Pancreas (tissue), 10 donors: ENCODE results near the gene RRP9. TPM values are rescaled to one million over a fixed set of nuclear protein-coding genes. Genes with fewer than 3 reads are reported as not detected.

ENCODE experiments used
- ATAC-seq, 4 donors: fragments of 200-7000 bp; cut with Tn5 transposase; one replicate each; pipeline versions ENCODE4 v1.8.0 to v1.9.1; 2020; ENCODE audit warnings: mild to moderate bottlenecking in 4 of 4, moderate library complexity in 4 of 4
- DNase-seq, 6 donors: peaks; one replicate each; pipeline ENCODE4 v3.0.0-alpha.2; 2020
- FAIRE-seq: peaks from 2 replicates; lab custom pipeline; 2012; peaks lifted over from hg19 to GRCh38; lab: Jason Lieb, UNC
- H3K27ac ChIP-seq, 4 donors: fragments of 200-600 bp; sonication (generic); 1 replicate in 3 of 4; 2 replicates in 1 of 4; pipeline versions ENCODE4 v1.5.0 to v1.8.0; 2020
- H3K27me3 ChIP-seq, 4 donors: fragments of 200-600 bp; one replicate each; pipeline ENCODE4 v1.8.0; 2021
- H3K36me3 ChIP-seq, 3 donors: fragments of 200-600 bp; sonication (generic) in 1 of 3; one replicate each; pipeline versions ENCODE4 v1.5.0 to v1.8.0; 2020 to 2021
- H3K4me1 ChIP-seq, 3 donors: fragments of 200-600 bp; one replicate each; pipeline ENCODE4 v1.8.0; 2021
- H3K4me3 ChIP-seq, 4 donors: fragments of 200-600 bp; sonication (generic) in 2 of 4; one replicate each; pipeline versions ENCODE4 v1.5.0 to v1.8.0; 2020 to 2021
- H3K9me3 ChIP-seq, 4 donors: fragments of 200-600 bp; one replicate each; pipeline ENCODE4 v1.8.0; 2021
- CTCF ChIP-seq, 4 donors: fragments of 200-600 bp; sonication (generic) in 3 of 4; IDR thresholded peaks; one replicate each; pipeline versions ENCODE4 v1.5.0 to v1.8.0; 2021; ENCODE audit warnings: antibody characterized with exemption in 4 of 4
- WGBS, 2 donors: extraction: QIAGEN DNeasy Blood & Tissue Kit; methylation state at CpG; one replicate each; pipeline ENCODE4 v1.1.7; 2013; 5-methylcytosine and 5-hydroxymethylcytosine counted together
- intact Hi-C, 3 donors: fragments of 100-400 bp; cut with DNase I; formaldehyde crosslinking; loops; one replicate each; pipeline versions ENCODE4 v1.11.1 to v1.14.2; 2022
- polyA plus RNA-seq, 2 donors: library from polyadenylated mRNA; stranded (reverse); fragments of 200-250 nt; gene quantifications; one replicate each; pipeline ENCODE4 v1.2.3, GENCODE V29; 2013
- total RNA-seq, 6 donors: library from RNA; stranded (reverse); fragmentation: NEBNext Ultra II Directional in 4 of 6; extraction: Animal tissue kit (Norgen Biotek cat#: 25700) in 4 of 6; gene quantifications; one replicate each; pipeline versions ENCODE4 v1.2.1 to v1.2.4, GENCODE V29; 2021 to 2023
- donor health status: healthy with polysubstance abuse.
- donor health status: DM: no; HTN: no; CAD: no; lungs with moderate emphysema.
- donor health status: DM: no; HTN: no; CAD: no.
- donor health status: control.
- donor health status: control.
- donor health status: Bipolar disorder and iron deficiency.
- donor health status: DM: yes; HTN: yes; CAD: no.
- donor health status: DM: no; HTN: no; CAD: no.
- donor health status: DM: no; HTN: no; CAD: no.
- donor health status: DM: yes; HTN: yes; CAD: no.

RRP9 gene
- total and polyA plus RNA-seq, 8 donors = 3.8 to 13.8 (median 7.9) TPM

DNA sequence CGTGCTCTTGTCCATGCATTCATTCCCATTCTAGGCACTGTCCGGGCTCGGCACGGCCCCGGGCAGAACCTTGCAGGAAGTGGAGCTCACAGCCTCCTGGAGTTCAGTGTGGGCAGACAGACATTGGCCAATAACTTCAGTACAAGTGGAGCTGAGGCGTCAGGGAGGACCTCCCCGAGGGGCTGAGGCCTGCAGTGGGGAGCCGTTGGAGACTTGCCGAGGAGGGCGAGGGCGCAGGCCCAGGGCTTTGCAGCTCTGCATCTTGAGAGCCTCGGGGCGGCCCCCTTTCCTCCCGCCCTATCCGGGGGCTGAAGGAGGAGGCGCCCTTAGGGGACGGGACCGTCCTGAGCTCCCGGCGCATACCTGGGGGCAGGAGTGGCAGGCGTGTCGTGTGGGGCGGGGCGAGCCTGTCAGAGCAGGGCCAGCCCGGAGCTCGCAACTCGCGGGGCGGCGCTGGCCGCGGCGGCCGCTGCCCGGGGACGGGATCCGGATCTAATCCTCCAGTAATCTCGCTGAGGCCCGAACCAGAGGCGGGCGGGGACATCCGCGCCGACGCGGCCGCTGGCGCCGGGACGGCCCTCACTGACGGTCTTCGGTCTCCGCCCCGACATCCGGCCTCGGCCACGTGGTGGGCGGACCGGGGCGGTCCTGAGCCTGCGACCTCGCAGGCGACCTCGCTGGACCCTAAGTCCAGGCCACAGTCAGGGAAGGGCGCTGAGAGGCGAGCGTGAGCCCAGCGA is 41.3 kb upstream of the RRP9 start, which contains the start of gene ACY1:
Gene ACY1, plus strand, starts transcription at position 698 of the 740 bp plus-strand sequence. CDS start 530 bp downstream, outside the sequence.
- 0 to 1% methylated on average over 61 to 68 of the region's 68 CpGs for WGBS, 2 donors
- ATAC-seq (peak; percentile 86 to 90 (median 88)), FAIRE-seq (no peak), DNase-seq (peak; percentile 79 to 94 (median 87))
- intact Hi-C loops = no loop called here
- H3K4me1 ChIP-seq = peaks cover 5 to 13% (median 10%) of the 10 kb centered on the region in 3 donors
- H3K9me3 ChIP-seq = no peaks in the 10 kb centered on the region
- peak within 1 kb of the TSS; percentile 39 to 63 (median 54) for H3K4me3 ChIP-seq
- peak within 1 kb of the TSS; percentile 84 to 94 (median 92) for H3K27ac ChIP-seq
- no peaks in the 10 kb centered on the region for H3K36me3 ChIP-seq
- no peaks in the 10 kb centered on the region for H3K27me3 ChIP-seq
- TF ChIP-seq CTCF (IDR thresholded peaks at IDR 0.05) = no peak

GRCh38 chr3:51982352-51982837 is 40.7 kb upstream of the RRP9 start:
- intact Hi-C loops = no loop called here
- peaks cover 5 to 13% (median 10%) of the 10 kb centered on the region in 3 donors for H3K4me1 ChIP-seq
- peak overlapping the region; percentile 39 to 63 (median 54) for H3K4me3 ChIP-seq
- H3K9me3 ChIP-seq = no peaks in the 10 kb centered on the region
- DNase-seq (peak in 5 of 6 donors; percentile 53 to 81 (median 72)), ATAC-seq (peak; percentile 57 to 79 (median 70)), FAIRE-seq (no peak)
- peak in 3 of 4 donors; percentile 25 to 28 (median 28) for TF ChIP-seq CTCF (IDR thresholded peaks at IDR 0.05)
- H3K27ac ChIP-seq = peak overlapping the region; percentile 84 to 94 (median 92)
- H3K27me3 ChIP-seq = no peaks in the 10 kb centered on the region
- 2 to 6% methylated on average over 4 of the region's 4 CpGs for WGBS, 2 donors
- H3K36me3 ChIP-seq = no peaks in the 10 kb centered on the region

- H3K4me1 ChIP-seq = peaks cover 5 to 16% (median 13%) of the 10 kb centered on the region in 3 donors
- FAIRE-seq = no peak
- H3K4me3 ChIP-seq = no peak overlapping the region
- intact Hi-C loops = no loop called here
- no peaks in the 10 kb centered on the region for H3K36me3 ChIP-seq
- 95 to 96% methylated on average over 10 of the region's 10 CpGs for WGBS, 2 donors
- no peak for TF ChIP-seq CTCF (IDR thresholded peaks at IDR 0.05)
- no peak for ATAC-seq
- H3K27me3 ChIP-seq = no peaks in the 10 kb centered on the region
- DNase-seq = peak in 1 of 6 donors; percentile 52
- no peak overlapping the region for H3K27ac ChIP-seq
- H3K9me3 ChIP-seq = no peaks in the 10 kb centered on the region
Observed at GRCh38 chr3:51980253-51980652, 38.5 kb upstream of the RRP9 start.

DNA sequence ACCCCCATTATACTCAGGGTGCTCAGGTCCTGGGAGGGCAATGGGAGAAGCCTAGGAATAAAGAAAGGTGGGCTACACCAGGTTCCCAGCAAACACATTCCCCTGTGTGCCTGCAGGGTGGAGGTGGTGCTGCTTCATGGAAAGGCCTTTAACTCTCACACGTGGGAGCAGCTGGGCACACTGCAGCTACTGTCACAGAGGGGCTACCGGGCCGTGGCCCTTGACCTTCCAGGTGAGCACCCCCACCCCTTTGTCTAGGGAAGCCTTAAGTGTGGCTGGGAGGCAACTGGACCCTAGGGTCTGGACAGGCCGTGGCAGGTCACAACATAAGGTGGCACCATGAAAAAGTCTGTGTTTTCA is 36.4 kb upstream of the RRP9 start:
- H3K4me3 ChIP-seq = no peak overlapping the region
- DNase-seq (no peak), FAIRE-seq (no peak), ATAC-seq (no peak)
- no peaks in the 10 kb centered on the region for H3K9me3 ChIP-seq
- intact Hi-C loops = no loop called here
- no peaks in the 10 kb centered on the region for H3K36me3 ChIP-seq
- no peak for TF ChIP-seq CTCF (IDR thresholded peaks at IDR 0.05)
- WGBS, 2 donors = 72 to 77% methylated on average over 4 of the region's 4 CpGs
- H3K27me3 ChIP-seq = no peaks in the 10 kb centered on the region
- peaks cover 14 to 23% (median 16%) of the 10 kb centered on the region in 3 donors for H3K4me1 ChIP-seq
- H3K27ac ChIP-seq = no peak overlapping the region
